AG04449 (cell line): ENCODE measurements around the gene ANKDD1A.
A peak's percentile ranks its signal among the peaks of the same experiment; 100 is the strongest.

ENCODE experiments used
- CTCF ChIA-PET: fragments of 350-600 bp; formaldehyde crosslinking; extraction: SDS; loops from one replicate; lab custom pipeline; 2021; ENCODE audit warnings: antibody characterized with exemption; lab: Yijun Ruan, JAX
- POLR2A ChIA-PET: fragments of 400-600, 350-600 bp; formaldehyde crosslinking; extraction: SDS; loops from one replicate; lab custom pipeline; 2020; ENCODE audit warnings: antibody characterized with exemption, inconsistent platforms; lab: Yijun Ruan, JAX
- DNase-seq: peaks from one replicate; pipeline ENCODE4 v3.0.0-alpha.2; 2010; ENCODE audit warnings: low read depth, low spot score
- H3K4me3 ChIP-seq: 2 replicates; pipeline ENCODE4 v1.5.1; 2011; ENCODE audit warnings: low read depth, mild to moderate bottlenecking, control low read depth, low read length
- TF ChIP-seq, protein P1 (sequence below): IDR thresholded peaks from one replicate; pipeline ENCODE4 v1.5.1; 2011; ENCODE audit warnings: mild to moderate bottlenecking, moderate library complexity, low read length, control low read depth, inconsistent platforms; ENCODE audit not compliant: insufficient read depth; ENCODE audit errors: missing control alignments

The ANKDD1A gene

GRCh38 chr15:64883100-64883581, 28.6 kb upstream of the ANKDD1A start:
- no peak overlapping the region for H3K4me3 ChIP-seq
- CTCF ChIA-PET: interaction anchor here (2.1 kb wide), 1 partner anchor 11 kb away, joined by 10 read pairs; no protein-coding TSS in a partner anchor
- no peak for DNase-seq
- POLR2A ChIA-PET: interaction anchor here (1.1 kb wide), 1 partner anchor 18 kb away, joined by 3 read pairs; no protein-coding TSS in a partner anchor
- TF ChIP-seq, protein P1, sequence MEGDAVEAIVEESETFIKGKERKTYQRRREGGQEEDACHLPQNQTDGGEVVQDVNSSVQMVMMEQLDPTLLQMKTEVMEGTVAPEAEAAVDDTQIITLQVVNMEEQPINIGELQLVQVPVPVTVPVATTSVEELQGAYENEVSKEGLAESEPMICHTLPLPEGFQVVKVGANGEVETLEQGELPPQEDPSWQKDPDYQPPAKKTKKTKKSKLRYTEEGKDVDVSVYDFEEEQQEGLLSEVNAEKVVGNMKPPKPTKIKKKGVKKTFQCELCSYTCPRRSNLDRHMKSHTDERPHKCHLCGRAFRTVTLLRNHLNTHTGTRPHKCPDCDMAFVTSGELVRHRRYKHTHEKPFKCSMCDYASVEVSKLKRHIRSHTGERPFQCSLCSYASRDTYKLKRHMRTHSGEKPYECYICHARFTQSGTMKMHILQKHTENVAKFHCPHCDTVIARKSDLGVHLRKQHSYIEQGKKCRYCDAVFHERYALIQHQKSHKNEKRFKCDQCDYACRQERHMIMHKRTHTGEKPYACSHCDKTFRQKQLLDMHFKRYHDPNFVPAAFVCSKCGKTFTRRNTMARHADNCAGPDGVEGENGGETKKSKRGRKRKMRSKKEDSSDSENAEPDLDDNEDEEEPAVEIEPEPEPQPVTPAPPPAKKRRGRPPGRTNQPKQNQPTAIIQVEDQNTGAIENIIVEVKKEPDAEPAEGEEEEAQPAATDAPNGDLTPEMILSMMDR: no peak

DNA sequence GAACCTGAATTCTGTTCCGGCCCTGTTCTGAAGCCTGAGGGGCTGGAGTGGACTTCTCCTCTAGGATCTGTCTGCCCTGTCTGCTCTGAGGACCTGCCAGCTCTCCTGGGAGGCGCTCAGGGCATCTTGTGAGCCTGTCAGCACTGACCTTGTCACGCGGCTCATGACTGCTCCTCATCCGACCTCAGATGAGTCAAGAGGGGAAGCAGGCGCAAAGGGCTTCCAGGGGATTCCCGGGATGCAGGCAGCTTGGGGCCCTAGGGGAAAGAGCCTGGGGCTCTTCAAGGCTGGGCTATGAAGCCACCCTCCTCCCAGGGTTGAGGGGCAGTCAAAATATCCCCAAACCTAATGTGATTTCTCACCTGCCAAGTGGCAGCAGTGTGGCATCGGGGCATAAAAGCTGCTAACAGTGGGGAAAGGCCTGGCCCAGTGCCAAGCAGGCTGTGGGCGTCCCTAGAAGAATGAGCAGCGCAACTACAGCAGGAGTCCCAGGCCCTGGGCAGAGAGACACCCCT, 27.6 kb upstream of the ANKDD1A start:
- peak; percentile 74 for DNase-seq
- POLR2A ChIA-PET: no interaction called here
- TF ChIP-seq, protein P1: no peak
- CTCF ChIA-PET: no interaction called here
- H3K4me3 ChIP-seq: no peak overlapping the region

GRCh38 chr15:64884679-64885078, 27.0 kb upstream of the ANKDD1A start:
- TF ChIP-seq, protein P1: no peak
- H3K4me3 ChIP-seq: no peak overlapping the region
- no peak for DNase-seq
- POLR2A ChIA-PET: no interaction called here
- CTCF ChIA-PET: no interaction called here

DNA sequence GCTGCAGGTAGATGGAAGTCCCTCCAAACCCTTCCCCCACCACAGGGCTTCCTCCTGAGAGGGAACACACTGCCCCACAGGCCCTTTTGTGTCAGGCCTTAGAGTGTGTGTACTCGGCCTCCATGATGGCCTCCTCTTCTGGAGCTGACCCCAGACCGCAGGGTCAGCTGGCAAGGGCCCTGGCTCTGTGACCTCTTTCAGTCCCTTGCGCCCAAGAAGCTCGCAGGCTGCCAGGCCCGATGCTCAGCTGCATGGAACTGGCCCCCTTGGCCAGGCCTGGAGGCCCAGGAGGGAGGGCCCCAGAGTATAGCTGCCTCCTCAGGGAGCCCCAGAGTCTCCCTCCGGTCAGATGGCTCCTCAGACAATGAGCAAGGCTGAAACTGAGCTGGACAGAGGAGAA, 23.4 kb upstream of the ANKDD1A start:
- DNase-seq: no peak
- H3K4me3 ChIP-seq: no peak overlapping the region
- CTCF ChIA-PET: interaction anchor here (0.8 kb wide), 1 partner anchor 9 kb away, joined by 3 read pairs; no protein-coding TSS in a partner anchor
- POLR2A ChIA-PET: interaction anchor here (1.0 kb wide), 1 partner anchor 15 kb away, joined by 3 read pairs; no protein-coding TSS in a partner anchor
- TF ChIP-seq, protein P1: no peak

DNA sequence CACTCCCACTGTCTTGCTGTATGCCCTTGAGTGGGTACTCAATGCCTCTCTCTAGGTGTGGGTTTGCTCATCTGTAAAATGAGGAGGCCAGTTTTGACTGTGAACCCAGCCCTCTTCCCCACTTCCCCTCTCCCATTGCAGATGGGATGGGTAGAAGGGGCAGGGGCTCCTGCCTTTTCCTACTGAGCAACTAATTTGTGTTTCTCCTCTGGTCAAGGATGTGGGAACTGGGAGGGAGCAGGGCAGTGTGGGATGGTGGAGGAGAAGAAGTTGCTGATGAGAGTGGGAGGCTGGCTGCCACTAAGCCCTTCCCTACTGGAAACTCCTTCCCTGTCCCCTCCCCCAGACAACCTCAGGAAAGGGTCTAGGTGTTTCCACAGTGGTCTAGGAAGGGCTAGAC, 20.1 kb upstream of the ANKDD1A start:
- TF ChIP-seq, protein P1: no peak
- no peak overlapping the region for H3K4me3 ChIP-seq
- POLR2A ChIA-PET: no interaction called here
- CTCF ChIA-PET: interaction anchor here (1.6 kb wide), 1 partner anchor 14 kb away, joined by 4 read pairs; no protein-coding TSS in a partner anchor
- no peak for DNase-seq

DNA sequence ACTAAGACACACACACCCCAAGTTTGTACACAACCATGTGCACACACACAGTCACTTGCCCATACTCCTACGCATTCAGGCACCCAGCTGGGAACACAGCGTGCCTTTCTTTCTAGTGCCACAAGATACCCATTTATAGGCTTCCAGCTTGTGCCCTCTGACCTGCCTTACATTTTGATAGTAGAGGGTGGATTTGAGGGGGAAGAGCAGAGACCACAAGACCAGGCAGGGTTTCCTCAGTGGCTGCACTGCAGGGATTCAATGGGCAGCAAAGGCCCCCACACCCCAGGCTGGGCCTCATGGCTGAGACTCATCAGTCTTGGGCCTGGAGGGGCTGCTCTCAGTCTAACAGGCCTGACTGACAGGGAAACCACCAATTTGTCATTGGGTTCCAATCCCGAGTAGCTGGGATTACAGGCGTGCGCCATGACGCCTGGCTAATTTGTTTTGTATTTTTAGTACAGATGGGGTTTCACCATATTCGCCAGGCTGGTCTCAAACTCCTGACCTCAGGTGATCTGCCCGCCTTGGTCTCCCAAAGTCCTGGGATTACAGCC, 18.8 kb upstream of the ANKDD1A start:
- DNase-seq: no peak
- TF ChIP-seq, protein P1: no peak
- POLR2A ChIA-PET: no interaction called here
- H3K4me3 ChIP-seq: no peak overlapping the region
- CTCF ChIA-PET: interaction anchor here (1.2 to 3.3 kb wide), 3 partner anchors 11 to 57 kb away, joined by 4 to 31 read pairs (median 10); no protein-coding TSS in a partner anchor
